Daoy (cell line): ENCODE measurements around the gene SLC27A3. TPM values are rescaled to one million over a fixed set of nuclear protein-coding genes. Genes with fewer than 3 reads are reported as not detected.
"Not testable (repeated sequence)": the region's sequence is repeated elsewhere in the genome, so short reads cannot be mapped to it uniquely, and the experiment has no call there.

Experiments
- DNase-seq: peaks from one replicate; pipeline ENCODE4 v3.0.0-alpha.2; 2015; ENCODE audit warnings: low read depth
- total RNA-seq: library from RNA; depleted of rRNA; stranded (reverse); fragments of >200 nt; shearing (Covaris generic); gene quantifications from 2 replicates; pipeline ENCODE4 v1.2.3, GENCODE V29; 2014

The SLC27A3 gene
- total RNA-seq, 1 experiment from 2014 or later, result 3.3 TPM

DNA sequence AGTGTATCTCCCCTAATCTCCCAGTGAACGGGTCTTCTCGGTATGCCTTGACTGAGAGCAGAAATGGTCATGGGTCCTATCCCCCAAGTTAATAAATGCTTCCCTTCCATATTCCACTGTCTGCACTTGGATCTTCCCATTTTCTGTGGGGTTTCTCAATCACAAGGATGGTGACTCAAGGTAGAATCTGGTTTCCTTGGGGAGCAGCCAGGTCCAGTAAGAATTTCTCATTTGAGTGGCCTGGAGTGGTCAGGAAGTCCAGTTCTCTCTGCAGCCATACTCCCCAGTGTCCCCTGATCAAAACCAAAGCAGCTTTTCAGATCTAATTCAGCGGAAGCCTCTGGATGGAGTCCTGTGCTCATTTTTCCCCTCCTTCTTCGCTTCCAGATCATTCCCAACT, 14.8 kb upstream of the SLC27A3 start:
- DNase-seq, result no peak

- DNase-seq, result no peak
Observed at GRCh38 chr1:153763365-153764225, 11.6 kb upstream of the SLC27A3 start.

DNA sequence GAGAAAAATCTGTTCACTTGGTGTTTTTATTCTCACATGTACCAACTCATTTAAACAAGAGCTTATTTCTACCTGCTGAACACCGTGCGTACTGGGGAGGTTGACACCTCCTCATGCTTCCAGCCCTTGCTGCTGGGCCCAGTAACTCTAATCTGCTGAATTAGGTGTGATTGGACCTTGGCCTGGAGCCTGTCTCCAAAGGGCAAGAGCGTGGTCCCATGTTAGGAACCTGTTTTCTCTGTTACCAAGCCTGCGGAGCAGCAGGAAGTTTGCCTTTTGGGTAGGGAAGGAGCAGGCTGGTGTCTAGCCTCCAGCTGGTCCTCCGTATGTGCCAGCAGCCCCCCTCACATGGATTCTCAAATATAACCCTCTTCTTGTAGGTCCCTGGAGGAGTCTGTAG, 10.9 kb upstream of the SLC27A3 start:
- DNase-seq, result no peak

GRCh38 chr1:153766663-153767062, 8.5 kb upstream of the SLC27A3 start:
- DNase-seq, result not testable (repeated sequence)

GRCh38 chr1:153767519-153767918, 7.7 kb upstream of the SLC27A3 start:
- no peak for DNase-seq

DNA sequence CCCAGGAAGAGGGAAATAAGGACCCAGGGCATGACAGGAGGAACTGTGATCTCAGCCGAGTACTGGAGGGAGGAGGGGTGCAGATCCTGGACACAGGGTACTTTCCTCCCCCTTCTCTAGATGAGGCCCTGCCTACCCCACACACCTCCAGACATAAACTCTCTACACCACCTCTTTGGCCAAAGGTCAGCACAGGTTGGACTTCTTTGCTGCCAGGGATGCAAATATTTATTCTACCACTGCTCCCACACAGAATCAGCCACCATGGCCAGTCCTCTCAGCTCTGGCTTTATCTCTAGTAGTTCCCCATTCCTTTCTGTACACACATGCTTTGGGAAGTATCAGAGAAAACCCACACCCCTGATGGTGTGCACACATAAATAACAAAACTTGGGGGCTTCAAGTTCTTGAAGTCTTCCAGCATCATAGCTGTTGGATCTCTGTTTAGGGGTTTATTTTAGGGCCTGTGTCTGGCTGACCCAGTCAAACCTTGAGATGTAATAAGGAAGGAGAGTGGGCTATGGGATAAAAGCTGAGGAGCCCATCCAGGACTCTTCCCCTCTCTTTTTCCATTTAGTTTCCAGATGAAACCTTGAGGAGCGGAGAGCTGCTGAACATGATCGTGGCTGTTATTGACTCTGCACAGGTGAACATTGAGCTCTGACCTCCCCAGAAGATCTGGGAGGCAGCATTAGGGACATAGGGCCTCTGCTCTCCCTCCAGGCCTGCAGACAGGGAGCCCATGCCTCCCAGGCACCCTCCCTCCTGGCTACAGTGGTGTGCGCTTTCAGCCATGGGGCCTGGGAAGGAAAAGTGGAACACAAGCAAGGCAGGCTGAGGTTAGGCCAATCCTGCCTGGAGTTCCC, 6.7 kb upstream of the SLC27A3 start:
- DNase-seq, result no peak

GRCh38 chr1:153769221-153769620, 6.0 kb upstream of the SLC27A3 start:
- DNase-seq, result no peak

DNA sequence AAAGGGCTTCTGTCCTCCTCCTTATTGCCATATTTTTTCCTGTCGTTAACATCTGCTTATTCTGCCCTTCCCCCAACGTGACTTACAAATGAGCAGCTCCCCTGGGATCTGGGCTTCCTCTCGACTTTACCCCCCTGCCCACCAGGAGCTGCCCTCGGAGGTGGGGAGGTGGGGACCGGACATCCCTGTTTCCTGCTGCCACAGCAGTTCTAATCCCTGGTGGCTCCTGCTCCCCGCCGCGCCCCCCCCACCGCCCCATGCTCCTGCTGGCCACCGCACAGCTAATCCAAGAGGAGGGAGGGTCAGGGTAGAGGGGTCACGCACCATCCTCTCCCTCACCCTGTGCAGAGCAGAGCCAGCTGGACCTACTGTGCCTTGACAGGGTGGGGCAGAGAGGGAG, 4.4 kb upstream of the SLC27A3 start:
- DNase-seq, result no peak

GRCh38 chr1:153771261-153771660, 3.9 kb upstream of the SLC27A3 start:
- no peak for DNase-seq

DNA sequence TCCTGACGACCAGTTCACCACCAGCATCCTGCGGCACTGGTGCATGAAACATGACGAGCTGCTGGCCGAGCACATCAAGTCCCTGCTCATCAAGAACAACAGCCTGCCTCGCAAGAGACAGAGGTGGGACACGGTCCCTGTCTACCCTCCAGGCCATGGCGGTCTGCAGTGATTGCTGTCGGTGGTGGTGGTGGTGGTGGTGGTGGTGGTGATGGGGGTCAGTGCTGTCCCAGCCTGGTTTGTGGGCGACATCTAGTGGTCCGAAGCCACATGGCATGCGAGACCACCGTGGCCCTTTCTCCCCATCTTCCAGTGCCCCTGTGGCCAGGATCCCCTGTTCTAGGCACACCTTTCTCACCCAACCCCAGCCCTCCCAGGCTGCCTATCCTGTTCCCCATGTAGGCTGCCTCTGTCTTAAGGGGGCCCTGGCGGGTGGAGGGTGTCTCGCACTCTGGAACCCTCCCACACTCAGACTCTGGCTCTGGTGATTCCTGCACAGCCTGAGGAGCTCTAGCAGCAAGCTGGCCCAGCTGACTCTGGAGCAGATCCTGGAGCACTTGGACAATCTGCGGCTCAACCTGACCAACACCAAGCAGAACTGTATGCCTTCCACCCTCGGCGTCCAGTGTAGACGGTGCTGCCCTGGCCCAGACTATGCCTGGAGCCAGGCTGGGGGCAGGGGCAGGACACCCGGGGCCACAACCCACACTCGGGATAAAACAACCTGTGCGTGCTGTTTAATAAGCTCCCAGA, 3.2 kb upstream of the SLC27A3 start:
- peak; percentile 25 for DNase-seq

- DNase-seq, result no peak
Observed at GRCh38 chr1:153773096-153773921, 1.9 kb upstream of the SLC27A3 start.

DNA sequence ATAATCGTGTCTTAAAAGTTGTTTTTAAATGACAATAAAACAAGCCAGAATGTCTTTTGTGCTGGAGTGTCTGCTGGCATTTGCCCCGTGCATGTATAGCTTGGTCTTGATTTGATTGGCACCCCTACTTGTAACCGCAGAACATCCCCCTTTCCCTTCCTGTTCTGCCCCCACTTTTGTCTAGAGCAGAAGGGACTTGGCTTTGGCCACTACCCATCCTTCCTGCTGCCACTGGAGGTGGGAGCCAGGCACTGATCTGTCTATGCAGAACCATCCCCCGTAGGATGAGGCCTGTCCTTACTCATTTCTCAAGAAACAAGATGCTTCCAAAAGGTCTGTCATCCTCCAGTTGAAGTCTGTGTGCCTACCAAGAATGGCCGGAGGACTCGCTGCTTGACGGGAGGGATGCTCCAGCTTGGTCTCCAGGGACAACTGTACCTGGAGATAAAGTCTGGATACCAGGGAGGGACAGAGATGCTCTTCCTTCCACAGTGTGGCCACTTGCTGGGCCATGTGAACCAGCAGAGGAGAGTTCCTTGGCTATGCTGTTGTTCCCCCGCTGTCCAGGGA, 1.1 kb upstream of the SLC27A3 start:
- no peak for DNase-seq

- peak; percentile 70 for DNase-seq
Observed at GRCh38 chr1:153775458-153776327, 486 bp downstream of the SLC27A3 start.

DNA sequence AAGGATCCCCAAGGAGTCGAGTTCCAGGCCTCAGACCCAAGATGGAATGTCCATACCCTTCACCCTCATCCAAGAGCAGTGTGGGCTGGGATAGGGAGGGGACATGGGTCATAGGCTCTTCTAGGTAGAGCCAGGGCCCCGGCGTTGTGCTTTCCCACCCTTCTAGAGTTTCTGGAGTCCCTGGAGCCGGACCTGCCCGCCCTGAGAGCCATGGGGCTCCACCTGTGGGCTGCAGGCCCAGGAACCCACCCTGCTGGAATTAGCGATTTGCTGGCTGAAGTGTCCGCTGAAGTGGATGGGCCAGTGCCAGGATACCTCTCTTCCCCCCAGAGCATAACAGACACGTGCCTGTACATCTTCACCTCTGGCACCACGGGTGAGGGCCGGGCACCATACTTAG, 1.1 kb downstream of the SLC27A3 start:
- DNase-seq, result no peak

DNA sequence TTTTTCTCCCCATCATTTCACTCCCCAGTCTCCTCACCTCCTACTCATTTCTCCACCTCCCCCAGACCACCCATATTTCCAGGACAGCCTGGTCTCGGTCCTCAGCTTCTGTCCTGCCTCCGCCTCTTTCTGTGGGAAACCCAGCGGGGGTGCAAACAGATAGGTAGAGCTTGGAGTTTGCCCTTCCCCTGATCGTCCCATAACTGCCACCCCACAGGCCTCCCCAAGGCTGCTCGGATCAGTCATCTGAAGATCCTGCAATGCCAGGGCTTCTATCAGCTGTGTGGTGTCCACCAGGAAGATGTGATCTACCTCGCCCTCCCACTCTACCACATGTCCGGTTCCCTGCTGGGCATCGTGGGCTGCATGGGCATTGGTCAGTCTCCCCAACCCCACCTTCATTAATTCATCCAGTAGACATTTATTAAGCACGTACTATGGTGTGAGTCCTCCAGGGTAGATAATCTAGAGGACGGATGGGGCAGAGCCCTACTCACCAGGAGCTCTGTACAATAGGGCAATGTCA, 1.7 kb downstream of the SLC27A3 start:
- DNase-seq, result no peak

- DNase-seq, result no peak
Observed at GRCh38 chr1:153777648-153778047, 2.4 kb downstream of the SLC27A3 start.

DNA sequence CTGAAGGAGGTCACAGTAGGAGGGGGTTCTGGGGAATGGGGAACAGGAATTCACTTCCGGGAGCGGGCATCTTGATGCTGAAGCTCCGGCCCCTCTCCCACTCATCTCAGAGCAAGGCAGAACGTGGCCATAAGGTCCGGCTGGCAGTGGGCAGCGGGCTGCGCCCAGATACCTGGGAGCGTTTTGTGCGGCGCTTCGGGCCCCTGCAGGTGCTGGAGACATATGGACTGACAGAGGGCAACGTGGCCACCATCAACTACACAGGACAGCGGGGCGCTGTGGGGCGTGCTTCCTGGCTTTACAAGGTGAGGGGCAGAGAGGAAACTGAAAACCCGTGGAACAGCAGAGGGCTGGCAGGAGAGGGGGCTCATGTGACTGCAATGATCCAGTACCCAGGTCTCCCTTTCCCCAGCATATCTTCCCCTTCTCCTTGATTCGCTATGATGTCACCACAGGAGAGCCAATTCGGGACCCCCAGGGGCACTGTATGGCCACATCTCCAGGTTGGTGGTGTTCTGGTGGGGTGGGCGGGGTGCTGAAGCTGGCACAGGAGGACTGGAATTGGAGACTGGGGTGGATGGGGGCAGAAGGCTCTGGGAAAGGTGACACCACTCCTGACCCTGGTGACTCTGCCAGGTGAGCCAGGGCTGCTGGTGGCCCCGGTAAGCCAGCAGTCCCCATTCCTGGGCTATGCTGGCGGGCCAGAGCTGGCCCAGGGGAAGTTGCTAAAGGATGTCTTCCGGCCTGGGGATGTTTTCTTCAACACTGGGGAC, 3.0 kb downstream of the SLC27A3 start:
- DNase-seq, result no peak

GRCh38 chr1:153778824-153779519, 3.8 kb downstream of the SLC27A3 start:
- DNase-seq, result no peak
